K562 (cell line): ENCODE data around the gene DIP2B. TPM values are rescaled to one million over a fixed set of nuclear protein-coding genes. Genes with fewer than 3 reads are reported as not detected.
A peak's percentile ranks its signal among the peaks of the same experiment; 100 is the strongest.

Experiments
- ATAC-seq: fragments of 200-7000 bp; cut with Tn5 transposase; 3 replicates; pipeline ENCODE4 v1.9.1; 2020; ENCODE audit warnings: moderate library complexity
- BruUV-seq: library from RNA; stranded (reverse); fragments of 400-500 nt; replicated peaks from 2 replicates; lab custom pipeline; 2021; lab: Mats Ljungman, UMichigan
- CTCF ChIA-PET: fragments of 300-600 bp; formaldehyde crosslinking; extraction: SDS; loops from one replicate; lab custom pipeline; 2021; ENCODE audit warnings: low intra/inter-chr PET ratio; lab: Yijun Ruan, JAX
- POLR2A ChIA-PET: fragments of 300-600, 350-650 bp; sonication (Branson Sonifier 250); formaldehyde crosslinking; extraction: SDS; loops from one replicate; lab custom pipeline; 2021; ENCODE audit warnings: antibody characterized with exemption, inconsistent platforms; lab: Yijun Ruan, JAX
- DNase-seq, 4 experiments: peaks; one replicate each; pipeline versions ENCODE4 v3.0.0 to v3.0.0-alpha.2; 2011 to 2018; ENCODE audit warnings: low spot score in 3 of 4, mixed read lengths in 3 of 4; ENCODE audit errors: extremely low read depth in 1 of 4
- FAIRE-seq: peaks from 2 replicates; lab custom pipeline; 2011; peaks lifted over from hg19 to GRCh38; lab: Jason Lieb, UNC
- H2AFZ ChIP-seq: 2 replicates; pipeline ENCODE4 v1.6.0; 2011; ENCODE audit warnings: low read depth, low read length, control low read depth, inconsistent platforms
- H3K27ac ChIP-seq: fragments of 200-600 bp; 3 replicates; pipeline ENCODE4 v1.8.0; 2011; ENCODE audit warnings: low read depth, mild to moderate bottlenecking, control low read depth, inconsistent platforms, low read length, moderate library complexity, mixed read lengths; ENCODE audit errors: extremely low read depth
- H3K27me3 ChIP-seq, 2 experiments: fragments of 300-600 bp in 1 of 2; 2 replicates in 1 of 2; 3 replicates in 1 of 2; pipeline versions ENCODE4 v1.6.0 to v1.8.0; 2011; ENCODE audit warnings: inconsistent platforms in 2 of 2, low read length in 2 of 2, mild to moderate bottlenecking in 1 of 2, mixed read lengths in 1 of 2, moderate library complexity in 1 of 2; ENCODE audit not compliant: control insufficient read depth in 2 of 2, insufficient read depth in 2 of 2
- H3K36me3 ChIP-seq: fragments of 300-600 bp; 3 replicates; pipeline ENCODE4 v1.8.0; 2011; ENCODE audit warnings: mild to moderate bottlenecking, low read length, inconsistent platforms; ENCODE audit not compliant: control insufficient read depth, insufficient read depth
- H3K4me1 ChIP-seq, 2 experiments: fragments of 200-600 bp in 1 of 2; replicated peaks in 1 of 2; 2 replicates in 1 of 2; 3 replicates in 1 of 2; pipeline versions ENCODE4 v1.5.1 to v1.8.0; 2011; ENCODE audit warnings: inconsistent platforms in 2 of 2, low read length in 2 of 2, mild to moderate bottlenecking in 1 of 2, mixed read lengths in 1 of 2, moderate library complexity in 1 of 2; ENCODE audit not compliant: control insufficient read depth in 2 of 2, insufficient read depth in 2 of 2
- H3K4me2 ChIP-seq: 2 replicates; pipeline ENCODE4 v1.6.1; 2011; ENCODE audit warnings: low read length, control low read depth, inconsistent platforms, mixed read lengths; ENCODE audit not compliant: insufficient read depth
- H3K4me3 ChIP-seq: fragments of 200-600 bp; sonication (generic), shearing (Covaris generic); 2 replicates; pipeline ENCODE4 v1.5.1; 2016; ENCODE audit warnings: control low read depth, inconsistent platforms
- H3K79me2 ChIP-seq: fragments of 200-600 bp; 3 replicates; pipeline ENCODE4 v1.8.0; 2011; ENCODE audit warnings: low read length, inconsistent platforms; ENCODE audit not compliant: control insufficient read depth, insufficient read depth
- H3K9ac ChIP-seq, 2 experiments: 2 replicates each; pipeline versions ENCODE4 v1.6.0 to v1.6.1; 2011; ENCODE audit warnings: low read depth in 2 of 2, low read length in 2 of 2, control low read depth in 1 of 2, inconsistent platforms in 1 of 2, mild to moderate bottlenecking in 1 of 2, mixed read lengths in 1 of 2; ENCODE audit not compliant: insufficient read depth in 1 of 2
- H3K9me1 ChIP-seq: one replicate; pipeline ENCODE4 v1.6.0; 2011; ENCODE audit warnings: inconsistent platforms, mild to moderate bottlenecking, low read length, moderate library complexity; ENCODE audit not compliant: control insufficient read depth, insufficient read depth
- H3K9me3 ChIP-seq: replicated peaks from 2 replicates; pipeline ENCODE4 v1.5.1; 2011; ENCODE audit warnings: low read depth, low read length, inconsistent platforms; ENCODE audit not compliant: control insufficient read depth, insufficient read depth
- H4K20me1 ChIP-seq: replicated peaks from 2 replicates; pipeline ENCODE4 v1.6.1; 2011; ENCODE audit warnings: low read length, inconsistent platforms, mixed read lengths; ENCODE audit not compliant: control insufficient read depth, insufficient read depth
- CHD7 ChIP-seq: fragments of 200-600 bp; sonication (generic); IDR thresholded peaks from one replicate; pipeline ENCODE4 v1.6.1; 2012; ENCODE audit warnings: mild to moderate bottlenecking, low read depth, low read length, inconsistent platforms
- HDAC2 ChIP-seq: fragments of 450-650 bp; IDR thresholded peaks from 2 replicates; pipeline ENCODE4 v1.6.1; 2016; ENCODE audit warnings: mild to moderate bottlenecking
- ILF3 ChIP-seq: fragments of 450-650 bp; IDR thresholded peaks from 2 replicates; pipeline ENCODE4 v1.6.1; 2018; ENCODE audit warnings: antibody characterized with exemption, mild to moderate bottlenecking, moderate library complexity, borderline replicate concordance
- PKNOX1 ChIP-seq: fragments of 450-650 bp; IDR thresholded peaks from 2 replicates; pipeline ENCODE4 v1.6.1; 2016
- RBM25 ChIP-seq: fragments of 200-400 bp; formaldehyde crosslinking; IDR thresholded peaks from 2 replicates; pipeline ENCODE4 v1.6.1; 2018; ENCODE audit warnings: low read length, low read depth, moderate library complexity; ENCODE audit not compliant: severe bottlenecking
- RCOR1 ChIP-seq, 2 experiments: IDR thresholded peaks; 2 replicates each; pipeline ENCODE4 v1.6.1; 2012; ENCODE audit warnings: low read depth in 2 of 2, low read length in 2 of 2, borderline replicate concordance in 1 of 2, improper control_type of control experiment in 1 of 2
- SNAPC5 ChIP-seq: fragments of 250-450 bp; sonication (Bioruptor Pico); IDR thresholded peaks from 2 replicates; pipeline ENCODE4 v1.8.0; 2021; ENCODE audit warnings: moderate library complexity, mild to moderate bottlenecking, inconsistent platforms
- YBX1 ChIP-seq: fragments of 450-650 bp; IDR thresholded peaks from 2 replicates; pipeline ENCODE4 v1.7.1; 2016; ENCODE audit warnings: mild to moderate bottlenecking
- in situ Hi-C: fragments of 300-500 bp; cut with MboI; formaldehyde crosslinking; loops from 4 replicates; pipeline ENCODE4 v1.15.0; 2018; ENCODE audit warnings: inconsistent platforms, mixed read lengths
- intact Hi-C: fragments of 100-400 bp; cut with micrococcal nuclease; formaldehyde crosslinking; loops from 2 replicates; pipeline ENCODE4 v1.14.2; 2022
- polyA plus RNA-seq, 8 experiments: library from polyadenylated mRNA; depleted of rRNA in 4 of 8; stranded (reverse) in 5 of 8; unstranded in 3 of 8; fragments of >200 nt; fragmentation: Nextera tagmentation in 2 of 8; fragmentation: Illumina TruSeq in 1 of 8; extraction: Ambion mirVana in 2 of 8; extraction: Trizol in 1 of 8; gene quantifications; 2 replicates each; pipeline versions ENCODE4 v1.2.1 to v1.2.3, GENCODE V29; 2011 to 2014; ENCODE audit warnings: inconsistent platforms in 1 of 8, missing spikeins in 1 of 8
- total RNA-seq, 7 experiments: library from RNA; depleted of rRNA in 6 of 7; stranded (reverse); fragments of >200 nt in 6 of 7; fragmentation: Illumina TruSeq in 2 of 7; extraction: Trizol in 2 of 7; gene quantifications; 2 replicates each; pipeline versions ENCODE4 v1.2.1 to v1.2.3, GENCODE V29; 2011 to 2021; ENCODE audit warnings: low replicate concordance in 1 of 7

DIP2B gene
- total and polyA plus RNA-seq, 9 of the 15 experiments (the other 6 are each of a cell fraction or from before 2014, with no cell fraction given), result 4.6 to 26.1 (median 18.8) TPM

- no peak overlapping the region for H3K27ac ChIP-seq
- no peak for TF ChIP-seq YBX1
- TF ChIP-seq RBM25, result no peak
- TF ChIP-seq PKNOX1, result no peak
- no peak for TF ChIP-seq SNAPC5 (CRISPR knock-in tag)
- TF ChIP-seq RCOR1 (IDR thresholded peaks at IDR 0.05; ENCODE audit: borderline replicate concordance in 1 of 2, low read depth in 2 of 2, low read length in 2 of 2), result no peak
- no peak for TF ChIP-seq CHD7
- TF ChIP-seq HDAC2, result no peak
- no peak for TF ChIP-seq ILF3
- intact Hi-C loops, result no loop called here
- ChIA-PET CTCF (no interaction called here), POLR2A (no interaction called here)
- in situ Hi-C loops, result no loop called here
- H3K9ac ChIP-seq, result no peak overlapping the region
- no peak for DNase-seq
- H3K9me3 ChIP-seq, result no peaks in the 10 kb centered on the region
- H3K79me2 ChIP-seq, result no peaks in the 10 kb centered on the region
- no peak overlapping the region for H3K4me3 ChIP-seq
- FAIRE-seq, result no peak
- BruUV-seq, result TSS peak; percentile 8
- no peak for ATAC-seq
- no peak overlapping the region for H2AFZ ChIP-seq
- no peaks in the 10 kb centered on the region for H3K27me3 ChIP-seq
- H3K4me1 ChIP-seq, result no peaks in the 10 kb centered on the region
- no peaks in the 10 kb centered on the region for H3K9me1 ChIP-seq
- H3K4me2 ChIP-seq, result no peak overlapping the region
- H4K20me1 ChIP-seq, result no peaks in the 10 kb centered on the region
- peaks cover 80% of the 10 kb centered on the region for H3K36me3 ChIP-seq
Observed at GRCh38 chr12:50458606-50459005, 46.2 kb upstream of the DIP2B start.
